Measurements from ENCODE around the gene METTL8.

METTL8 gene

DNA sequence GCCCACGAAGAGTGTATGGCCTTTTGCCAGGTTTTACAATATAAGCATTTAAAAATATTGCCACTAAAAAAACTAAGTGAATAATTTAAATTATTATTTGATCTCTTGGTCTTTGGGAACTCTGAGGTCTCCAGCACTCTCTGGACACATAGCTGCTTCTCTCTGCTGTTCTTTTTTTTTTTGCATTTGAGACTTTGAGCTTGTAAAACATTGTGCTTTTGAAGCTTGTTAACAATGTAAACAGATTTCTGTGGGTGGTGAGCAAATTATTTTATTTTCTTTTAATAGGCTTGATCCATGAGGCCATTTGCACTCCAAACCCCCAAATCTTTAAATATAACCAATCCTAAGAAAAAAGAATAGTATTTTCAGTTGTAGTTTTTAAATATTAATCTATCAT lies 42.2 kb upstream of the METTL8 start:
- no peak for TF ChIP-seq EZH2 (optimal IDR thresholded peaks at IDR 0.05; ENCODE audit: low read depth, low read length)
- TF ChIP-seq, protein P1, sequence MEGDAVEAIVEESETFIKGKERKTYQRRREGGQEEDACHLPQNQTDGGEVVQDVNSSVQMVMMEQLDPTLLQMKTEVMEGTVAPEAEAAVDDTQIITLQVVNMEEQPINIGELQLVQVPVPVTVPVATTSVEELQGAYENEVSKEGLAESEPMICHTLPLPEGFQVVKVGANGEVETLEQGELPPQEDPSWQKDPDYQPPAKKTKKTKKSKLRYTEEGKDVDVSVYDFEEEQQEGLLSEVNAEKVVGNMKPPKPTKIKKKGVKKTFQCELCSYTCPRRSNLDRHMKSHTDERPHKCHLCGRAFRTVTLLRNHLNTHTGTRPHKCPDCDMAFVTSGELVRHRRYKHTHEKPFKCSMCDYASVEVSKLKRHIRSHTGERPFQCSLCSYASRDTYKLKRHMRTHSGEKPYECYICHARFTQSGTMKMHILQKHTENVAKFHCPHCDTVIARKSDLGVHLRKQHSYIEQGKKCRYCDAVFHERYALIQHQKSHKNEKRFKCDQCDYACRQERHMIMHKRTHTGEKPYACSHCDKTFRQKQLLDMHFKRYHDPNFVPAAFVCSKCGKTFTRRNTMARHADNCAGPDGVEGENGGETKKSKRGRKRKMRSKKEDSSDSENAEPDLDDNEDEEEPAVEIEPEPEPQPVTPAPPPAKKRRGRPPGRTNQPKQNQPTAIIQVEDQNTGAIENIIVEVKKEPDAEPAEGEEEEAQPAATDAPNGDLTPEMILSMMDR (IDR thresholded peaks at IDR 0.05; ENCODE audit: low read length), result no peak
- no peak for TF ChIP-seq EZH2phosphoT487 (IDR thresholded peaks at IDR 0.05; ENCODE audit: low read length)
- H3K79me2 ChIP-seq (ENCODE audit: low read length), result no peaks in the 10 kb centered on the region
- no peak overlapping the region for H3K4me2 ChIP-seq (ENCODE audit: low read depth, low read length)

DNA sequence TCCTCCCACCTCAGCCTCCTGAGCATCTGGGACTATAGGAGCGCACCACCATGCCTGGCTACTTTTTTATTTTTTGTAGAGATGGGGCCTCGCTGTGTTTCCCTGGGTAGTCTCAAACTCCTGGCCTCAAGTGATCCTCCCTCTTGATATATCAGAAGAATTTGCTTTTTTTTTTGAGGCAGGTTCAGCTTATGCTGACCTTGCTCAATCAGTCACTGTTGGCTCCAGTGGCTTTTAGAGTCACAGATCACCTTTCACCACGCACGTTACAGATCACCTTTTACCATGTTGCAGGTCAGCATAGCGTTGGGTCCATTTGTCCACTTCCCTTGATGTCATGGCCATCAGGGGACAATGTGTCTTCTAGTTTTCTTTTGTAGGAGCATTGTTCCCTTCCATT lies 36.3 kb upstream of the METTL8 start:
- Histone ChIP-seq H3F3A (ENCODE audit: insufficient read depth, low read length) (no peaks in the 10 kb centered on the region), H3K4me3 (ENCODE audit: low read length) (no peak overlapping the region), H3K79me2 (ENCODE audit: low read length) (no peaks in the 10 kb centered on the region), H3K9me3 (replicated peaks; ENCODE audit: insufficient read depth, low read length) (no peaks in the 10 kb centered on the region), H3K27ac (ENCODE audit: low read length) (no peak overlapping the region), H3K4me2 (ENCODE audit: low read depth, low read length) (no peak overlapping the region), H3K36me3 (replicated peaks; ENCODE audit: insufficient read depth, low read length) (no peaks in the 10 kb centered on the region; the same call in 1 of the 2 replicates), H3K9ac (ENCODE audit: low read length) (no peak overlapping the region), H3K9me2 (replicated peaks; ENCODE audit: insufficient read depth, low read length) (no peaks in the 10 kb centered on the region), H2AFZ (ENCODE audit: low read length) (no peak overlapping the region), H3K4me1 (ENCODE audit: low read length) (no peaks in the 10 kb centered on the region), H3K27me3 (replicated peaks; ENCODE audit: insufficient read depth, low read length) (no peaks in the 10 kb centered on the region), H4K20me1 (ENCODE audit: insufficient read depth, low read length) (no peaks in the 10 kb centered on the region)
- no peak for TF ChIP-seq EZH2phosphoT487 (IDR thresholded peaks at IDR 0.05; ENCODE audit: low read length)
- TF ChIP-seq, protein P1 (IDR thresholded peaks at IDR 0.05; ENCODE audit: low read length), result no peak
- TF ChIP-seq EZH2 (optimal IDR thresholded peaks at IDR 0.05; ENCODE audit: low read depth, low read length), result no peak
- DNase-seq, result no peak

More for the DNA sequence above, 42.2 kb upstream of the METTL8 start:
- DNase-seq, result no peak
- no peaks in the 10 kb centered on the region for H3K4me1 ChIP-seq (ENCODE audit: low read length)
- no peak overlapping the region for H3K4me3 ChIP-seq (ENCODE audit: low read length)
- no peaks in the 10 kb centered on the region for H3K27me3 ChIP-seq (replicated peaks; ENCODE audit: insufficient read depth, low read length)
- no peaks in the 10 kb centered on the region for H3F3A ChIP-seq (ENCODE audit: insufficient read depth, low read length)
- H4K20me1 ChIP-seq (ENCODE audit: insufficient read depth, low read length), result no peaks in the 10 kb centered on the region
- no peak overlapping the region for H3K9ac ChIP-seq (ENCODE audit: low read length)
- H3K9me2 ChIP-seq (replicated peaks; ENCODE audit: insufficient read depth, low read length), result no peaks in the 10 kb centered on the region
- no peaks in the 10 kb centered on the region for H3K9me3 ChIP-seq (replicated peaks; ENCODE audit: insufficient read depth, low read length)
- H2AFZ ChIP-seq (ENCODE audit: low read length), result no peak overlapping the region
- no peaks in the 10 kb centered on the region for H3K36me3 ChIP-seq (replicated peaks; ENCODE audit: insufficient read depth, low read length)
- no peak overlapping the region for H3K27ac ChIP-seq (ENCODE audit: low read length)

DNA sequence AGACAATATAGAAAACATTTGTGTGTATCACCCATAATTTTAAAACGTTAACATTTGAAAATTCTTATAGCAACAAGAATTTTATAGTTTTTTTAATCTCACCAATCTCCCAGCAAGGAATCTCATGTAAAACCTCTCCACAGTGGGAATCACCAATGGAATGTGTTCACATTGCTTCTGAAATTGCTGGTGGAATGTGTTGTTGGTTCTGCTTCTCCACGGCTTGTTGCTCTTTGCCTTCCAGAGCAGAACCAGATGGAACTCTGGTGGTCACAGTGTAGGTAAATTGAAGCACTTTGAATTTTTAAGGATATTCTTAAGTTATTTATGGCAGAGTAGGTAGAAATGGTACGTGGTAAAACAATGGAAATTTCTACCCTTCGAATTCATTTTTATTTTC lies 35.4 kb upstream of the METTL8 start:
- Histone ChIP-seq H3F3A (ENCODE audit: insufficient read depth, low read length) (no peaks in the 10 kb centered on the region), H3K9ac (ENCODE audit: low read length) (no peak overlapping the region), H4K20me1 (ENCODE audit: insufficient read depth, low read length) (no peaks in the 10 kb centered on the region), H3K4me2 (ENCODE audit: low read depth, low read length) (no peak overlapping the region), H3K79me2 (ENCODE audit: low read length) (no peaks in the 10 kb centered on the region), H3K4me3 (ENCODE audit: low read length) (no peak overlapping the region), H3K9me2 (replicated peaks; ENCODE audit: insufficient read depth, low read length) (no peaks in the 10 kb centered on the region), H3K36me3 (replicated peaks; ENCODE audit: insufficient read depth, low read length) (no peaks in the 10 kb centered on the region; the same call in 1 of the 2 replicates), H3K27me3 (replicated peaks; ENCODE audit: insufficient read depth, low read length) (no peaks in the 10 kb centered on the region), H3K4me1 (ENCODE audit: low read length) (no peaks in the 10 kb centered on the region), H3K27ac (ENCODE audit: low read length) (no peak overlapping the region), H2AFZ (ENCODE audit: low read length) (no peak overlapping the region), H3K9me3 (replicated peaks; ENCODE audit: insufficient read depth, low read length) (no peaks in the 10 kb centered on the region)
- TF ChIP-seq, protein P1 (IDR thresholded peaks at IDR 0.05; ENCODE audit: low read length), result no peak
- TF ChIP-seq EZH2 (optimal IDR thresholded peaks at IDR 0.05; ENCODE audit: low read depth, low read length), result no peak
- TF ChIP-seq EZH2phosphoT487 (IDR thresholded peaks at IDR 0.05; ENCODE audit: low read length), result no peak
- DNase-seq, result no peak

Data from MM.1S (cell line).